DMS 273 treated with DMSO at 0.1 percent for 48 hours (cell line): ENCODE measurements around the gene TGFB1.
"Not testable (repeated sequence)": the region's sequence is repeated elsewhere in the genome, so short reads cannot be mapped to it uniquely, and the experiment has no call there.

Experiments
- DNase-seq: peaks from one replicate; lab custom pipeline; 2025; lab: John Stamatoyannopoulos, UW

Gene TGFB1

DNA sequence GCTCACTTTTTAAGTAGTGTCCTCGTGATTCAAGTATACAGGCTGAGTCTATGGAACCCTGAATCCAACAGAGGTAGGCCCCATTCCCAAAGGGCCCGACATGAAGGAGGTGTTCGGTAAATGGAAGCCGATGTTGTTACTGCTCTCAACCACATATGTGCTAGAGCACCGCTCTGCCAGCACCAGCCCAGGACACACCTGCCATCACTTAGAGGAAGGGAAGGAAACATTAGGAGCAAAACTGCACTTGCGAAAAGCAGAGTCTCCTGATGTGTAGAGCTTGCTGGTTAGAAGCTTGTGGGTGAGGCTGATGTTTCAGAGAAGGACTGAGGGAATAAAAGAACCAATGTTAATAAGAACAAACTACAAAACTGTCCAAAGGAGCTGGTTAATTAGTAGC, 53.2 kb downstream of the TGFB1 start:
- DNase-seq, result no peak

DNA sequence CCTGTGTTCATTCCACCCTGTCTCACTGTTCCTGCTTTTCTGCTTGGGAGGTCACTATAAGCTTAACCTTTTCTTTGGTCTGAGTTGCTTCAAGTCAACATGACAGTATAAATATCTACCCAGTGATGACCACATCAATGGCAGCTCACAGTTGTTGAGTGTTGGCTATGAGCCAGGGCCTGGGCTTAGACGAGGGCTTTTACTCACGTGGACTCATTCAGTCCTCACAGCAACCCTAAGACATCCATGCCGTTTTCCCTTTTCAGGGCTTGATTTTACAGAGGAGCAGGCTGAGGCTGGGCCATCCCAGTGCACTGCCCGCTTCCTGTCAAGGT, 54.0 kb downstream of the TGFB1 start:
- no peak for DNase-seq

DNA sequence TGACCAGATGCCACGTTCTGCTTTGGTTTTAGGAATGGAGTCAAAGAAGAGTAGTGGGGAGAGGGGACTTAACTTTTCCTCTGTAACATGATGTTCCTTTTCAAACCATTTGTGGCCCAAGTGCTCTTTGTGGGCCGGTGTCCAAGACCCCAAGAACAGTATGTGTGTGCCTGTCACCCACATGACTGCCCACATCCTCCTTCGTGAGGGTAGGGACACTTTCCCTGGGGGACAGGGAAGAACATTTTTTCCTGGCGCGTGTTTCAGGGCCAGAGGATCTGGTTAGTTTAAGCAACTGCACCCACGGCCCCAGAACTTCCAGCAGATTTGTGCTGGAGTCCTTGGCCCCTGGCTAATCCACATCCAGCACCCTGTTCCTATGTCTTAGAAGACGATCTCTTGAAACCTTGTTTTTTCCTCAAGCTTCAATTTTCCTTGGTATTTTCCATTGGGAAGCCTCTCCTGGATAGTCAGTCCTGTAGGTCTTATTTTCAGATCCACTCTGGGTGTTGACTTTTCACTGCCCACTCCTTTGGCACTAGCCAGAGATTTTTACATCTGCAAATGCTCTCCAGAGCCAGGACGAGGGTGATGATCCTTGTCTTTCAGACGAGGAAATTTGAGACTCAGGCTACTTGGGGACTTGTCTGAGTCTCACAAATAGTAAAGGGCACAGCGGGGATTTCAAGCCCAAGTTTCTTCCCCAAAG, 54.5 kb downstream of the TGFB1 start:
- no peak for DNase-seq

DNA sequence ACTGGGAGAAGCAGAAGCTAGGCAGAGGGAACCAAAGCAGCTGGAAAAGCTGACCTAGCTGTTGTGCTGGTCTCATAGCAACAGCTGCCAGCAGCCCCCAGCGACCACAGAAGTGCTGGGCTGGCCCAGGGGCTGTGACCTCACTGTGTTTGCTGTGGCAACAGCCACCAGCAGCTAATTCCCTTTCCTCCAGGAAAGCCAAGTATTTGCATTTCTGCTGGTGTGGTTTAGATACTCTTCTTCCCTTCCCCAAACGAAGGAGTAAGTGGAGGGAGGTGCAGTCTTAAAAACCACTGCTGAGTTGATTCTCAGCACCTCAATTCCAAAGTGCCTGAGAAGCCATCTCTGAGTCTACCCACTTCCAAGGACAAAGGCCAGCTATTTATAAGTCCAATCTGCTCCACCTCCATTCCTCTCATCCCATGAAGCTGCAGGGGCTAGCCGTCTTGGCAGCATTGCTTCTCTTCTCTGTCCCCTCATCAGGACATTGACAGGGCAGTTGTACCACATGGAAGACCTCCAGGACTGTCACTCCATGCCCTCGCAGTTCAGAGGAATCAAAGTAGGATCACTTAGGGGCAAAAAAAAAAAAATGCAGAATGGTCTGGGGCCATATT, 55.3 kb downstream of the TGFB1 start:
- DNase-seq, result no peak

DNA sequence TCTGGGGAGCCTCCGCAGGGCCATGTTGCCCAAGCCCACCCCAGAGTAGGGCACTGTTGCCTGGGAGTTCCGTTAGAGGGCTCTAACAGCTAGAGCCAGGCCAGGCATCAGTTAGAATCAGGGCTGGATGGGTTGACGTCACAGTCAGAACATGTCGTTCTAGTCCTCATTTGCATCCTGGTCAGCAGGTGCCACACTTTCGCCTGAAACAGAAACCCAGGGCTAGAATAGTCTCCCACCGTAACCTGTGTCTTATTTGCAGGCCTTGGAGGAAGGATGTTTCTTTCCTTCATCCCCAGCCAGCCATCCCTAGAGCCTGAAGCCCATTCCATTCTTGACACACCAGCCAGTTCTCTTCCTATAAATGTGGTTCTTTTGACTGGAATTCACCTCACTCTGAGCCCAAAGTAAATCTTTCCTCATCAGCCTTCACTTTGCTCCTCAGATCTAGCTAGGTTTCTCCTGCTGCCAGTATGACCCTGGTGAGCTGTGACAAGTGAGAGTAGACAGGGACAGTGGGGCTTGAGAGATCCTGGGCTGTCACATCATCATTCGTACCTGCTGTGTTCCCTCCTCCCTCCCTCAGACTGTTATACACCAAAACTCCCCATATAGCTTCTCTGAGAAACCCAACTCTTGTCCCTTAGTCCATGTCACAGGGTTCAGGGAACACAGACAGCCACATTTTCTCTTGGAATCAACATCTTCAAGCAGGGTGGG, 55.9 kb downstream of the TGFB1 start:
- no peak for DNase-seq

DNA sequence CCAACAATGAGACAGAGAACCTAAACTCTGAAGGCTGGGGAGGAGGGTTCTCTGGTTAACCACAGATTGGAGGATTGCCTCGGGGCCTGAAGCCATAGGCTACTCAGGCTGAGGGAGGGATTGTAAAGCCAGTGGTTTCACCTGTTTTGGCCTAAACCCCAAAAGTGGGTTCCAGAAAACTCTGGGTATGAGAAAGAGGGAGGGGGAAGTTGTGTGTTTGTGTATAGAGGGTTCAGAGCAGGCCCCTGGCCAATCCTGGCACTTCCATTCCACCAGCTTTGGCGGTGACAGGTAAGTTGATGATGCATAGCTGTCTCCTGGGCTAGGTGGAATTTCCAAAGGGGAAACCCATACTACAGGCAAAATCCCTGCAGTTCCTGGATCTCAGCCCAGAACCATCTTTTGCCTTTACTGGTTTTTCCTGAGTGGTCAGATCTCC, 57.3 kb downstream of the TGFB1 start:
- DNase-seq, result no peak

DNA sequence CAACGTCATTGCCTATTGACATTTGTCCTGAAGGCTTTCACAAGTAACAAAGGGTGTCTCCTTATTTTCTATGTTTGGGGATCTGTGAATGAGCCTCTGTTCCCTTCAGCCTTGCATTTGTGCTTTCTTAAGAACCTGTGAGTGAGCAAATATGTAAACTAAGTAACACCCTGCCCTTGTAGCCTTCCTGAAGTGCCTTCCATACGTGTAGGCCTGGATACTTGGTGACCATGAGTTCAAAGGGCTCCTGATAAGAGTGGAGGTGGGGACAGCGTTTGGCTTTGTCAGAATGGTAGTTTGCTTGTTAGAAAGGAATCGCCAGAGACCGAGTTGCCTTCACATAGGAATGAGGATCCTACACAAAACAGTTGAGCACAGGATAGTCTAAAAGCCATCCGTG, 58.2 kb downstream of the TGFB1 start:
- no peak for DNase-seq

DNA sequence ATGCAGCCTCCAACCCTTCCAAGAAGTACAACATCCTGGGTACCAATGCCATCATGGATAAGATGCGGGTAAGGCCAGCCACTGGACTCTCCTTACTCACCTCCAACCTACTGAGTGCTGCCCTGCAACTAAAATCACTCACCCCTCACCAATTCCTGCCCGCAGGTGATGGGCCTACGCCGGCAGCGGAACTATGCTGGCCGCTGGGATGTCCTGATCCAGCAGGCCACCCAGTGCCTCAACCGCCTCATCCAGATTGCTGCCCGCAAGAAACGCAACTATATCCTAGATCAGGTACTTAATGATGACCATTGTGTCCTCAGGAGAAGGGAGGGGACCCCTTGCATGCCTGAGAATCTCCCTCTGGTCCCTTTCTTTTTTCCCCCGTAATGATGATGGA, 59.3 kb downstream of the TGFB1 start:
- DNase-seq, result no peak

DNA sequence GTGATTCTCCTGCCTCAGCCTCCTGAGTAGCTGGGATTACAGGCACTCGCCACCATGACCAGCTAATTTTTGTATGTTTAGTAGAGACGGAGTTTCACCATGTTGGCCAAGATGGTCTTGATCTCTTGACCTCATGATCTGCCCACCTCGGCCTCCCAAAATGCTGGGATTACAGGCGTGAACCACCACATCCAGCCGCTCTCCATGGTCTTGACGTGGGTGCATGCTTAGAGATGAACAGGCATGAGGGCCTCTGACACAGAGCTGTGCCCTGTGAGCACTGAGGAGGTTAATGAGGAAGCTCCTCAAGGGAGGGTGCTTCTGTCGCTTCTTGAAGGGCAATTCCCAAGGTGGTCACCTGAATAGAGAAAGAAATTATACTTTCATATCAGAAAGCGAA, 63.9 kb downstream of the TGFB1 start:
- DNase-seq, result not testable (repeated sequence)

DNA sequence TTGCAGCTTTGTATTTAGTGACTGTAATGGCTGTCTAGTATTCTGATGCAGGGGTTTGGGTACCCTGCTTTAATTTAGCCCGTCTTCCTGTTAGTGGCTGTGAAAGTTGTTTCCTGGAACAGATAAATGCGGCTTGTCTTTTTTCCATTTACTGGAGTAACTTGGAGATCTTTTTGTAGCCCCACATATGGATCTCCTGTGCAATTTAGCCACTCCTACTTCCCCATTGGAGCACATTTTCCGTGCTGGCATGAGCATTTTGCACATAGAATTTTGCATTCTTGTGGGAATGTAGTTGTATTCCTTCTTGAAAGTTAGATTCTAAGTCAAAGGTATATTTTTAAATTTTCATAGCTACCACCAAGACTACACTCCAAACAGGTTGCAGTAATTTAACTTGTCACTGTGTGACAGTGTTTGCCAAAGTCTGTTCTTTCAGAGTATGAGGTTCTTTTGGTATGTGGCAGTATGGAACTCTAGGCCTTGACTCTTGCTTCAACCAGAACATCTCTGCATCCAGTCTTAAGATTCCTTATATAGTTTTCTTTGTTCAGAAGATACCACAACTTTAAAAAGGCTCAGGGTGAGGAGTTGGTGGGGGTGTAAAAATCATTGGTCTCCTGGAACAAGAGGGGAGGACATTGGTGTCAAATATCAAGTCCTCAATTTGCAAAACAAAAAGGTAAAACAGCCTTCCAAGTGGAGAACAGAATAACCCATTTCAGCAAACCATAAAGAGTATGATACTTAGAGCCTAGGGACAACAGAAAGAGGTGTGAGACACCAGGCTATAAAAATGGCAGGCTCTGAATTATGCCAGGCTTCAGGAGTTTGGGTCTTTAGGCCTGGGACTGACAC, 64.8 kb downstream of the TGFB1 start:
- DNase-seq, result no peak
